ENCODE data around the gene SELL. TPM values are rescaled to one million over a fixed set of nuclear protein-coding genes. Genes with fewer than 3 reads are reported as not detected.
"Not testable (repeated sequence)": the region's sequence is repeated elsewhere in the genome, so short reads cannot be mapped to it uniquely, and the experiment has no call there.

The SELL gene
- total and polyA plus RNA-seq, 7 donors, result 0.55 to 62.9 (median 1.5) TPM

GRCh38 chr1:169694304-169695075 lies 16.9 kb downstream of the SELL start:
- intact Hi-C loops (cut with DNase I), result no loop called here
- Histone ChIP-seq H3K27ac (no peak overlapping the region), H3K27me3 (no peaks in the 10 kb centered on the region), H3K4me1 (no peaks in the 10 kb centered on the region), H3K4me3 (no peak overlapping the region), H3K36me3 (no peaks in the 10 kb centered on the region), H3K9me3 (no peaks in the 10 kb centered on the region)
- TF ChIP-seq POLR2A (IDR thresholded peaks at IDR 0.05) (no peak), EP300 (IDR thresholded peaks at IDR 0.05) (no peak)
- 45 to 51% methylated on average over 5 of the region's 5 CpGs for WGBS, 2 donors
- no peak for DNase-seq

- H3K4me1 ChIP-seq, result no peaks in the 10 kb centered on the region
- H3K27ac ChIP-seq, result no peak overlapping the region
- no peak overlapping the region for H3K4me3 ChIP-seq
- H3K27me3 ChIP-seq, result no peaks in the 10 kb centered on the region
- WGBS, 2 donors, result 51 to 86% methylated on average over 4 of the region's 4 CpGs
- H3K36me3 ChIP-seq, result no peaks in the 10 kb centered on the region
- no peaks in the 10 kb centered on the region for H3K9me3 ChIP-seq
- DNase-seq, result no peak
- TF ChIP-seq POLR2AphosphoS5 (IDR thresholded peaks at IDR 0.05) (no peak), POLR2A (IDR thresholded peaks at IDR 0.05) (no peak), EP300 (IDR thresholded peaks at IDR 0.05) (no peak), CTCF (IDR thresholded peaks at IDR 0.05) (no peak)
- intact Hi-C loops (cut with DNase I), result no loop called here
Observed at GRCh38 chr1:169692756-169693460, 18.5 kb downstream of the SELL start.

- Histone ChIP-seq H3K4me3 (no peak overlapping the region), H3K27ac (no peak overlapping the region), H3K4me1 (no peaks in the 10 kb centered on the region), H3K36me3 (no peaks in the 10 kb centered on the region), H3K9me3 (no peaks in the 10 kb centered on the region), H3K27me3 (no peaks in the 10 kb centered on the region)
- no peak for TF ChIP-seq CTCF (IDR thresholded peaks at IDR 0.05)
- TF ChIP-seq POLR2AphosphoS5 (IDR thresholded peaks at IDR 0.05), result no peak
- no peak for TF ChIP-seq POLR2A (IDR thresholded peaks at IDR 0.05)
- intact Hi-C loops (cut with DNase I), result no loop called here
- DNase-seq, result no peak
Observed at GRCh38 chr1:169690489-169690888, 20.9 kb downstream of the SELL start.

- TF ChIP-seq POLR2AphosphoS5 (IDR thresholded peaks at IDR 0.05) (no peak), CTCF (IDR thresholded peaks at IDR 0.05) (no peak), POLR2A (IDR thresholded peaks at IDR 0.05) (no peak), EP300 (IDR thresholded peaks at IDR 0.05) (no peak)
- Histone ChIP-seq H3K4me3 (no peak overlapping the region), H3K27ac (no peak overlapping the region), H3K9me3 (no peaks in the 10 kb centered on the region), H3K36me3 (no peaks in the 10 kb centered on the region), H3K4me1 (no peaks in the 10 kb centered on the region), H3K27me3 (no peaks in the 10 kb centered on the region)
- DNase-seq, result no peak
- intact Hi-C loops (cut with DNase I), result no loop called here
- 77 to 88% methylated on average over 2 of the region's 2 CpGs for WGBS, 2 donors
Observed at GRCh38 chr1:169689395-169689794, 22.0 kb downstream of the SELL start.

- H3K36me3 ChIP-seq; H3K4me1 ChIP-seq; H3K4me3 ChIP-seq; DNase-seq; H3K27ac ChIP-seq; H3K9me3 ChIP-seq; H3K27me3 ChIP-seq; intact Hi-C loops (cut with DNase I): not testable (repeated sequence)
- 97% methylated on average over 5 of the region's 5 CpGs for WGBS, 2 donors
Observed at GRCh38 chr1:169688377-169688776, 23.0 kb downstream of the SELL start.

All from sigmoid colon (tissue), 7 donors.